Body of pancreas (tissue), 4 donors: ENCODE data around the gene SYMPK. TPM values are rescaled to one million over a fixed set of nuclear protein-coding genes. Genes with fewer than 3 reads are reported as not detected.

Experiments used
- ATAC-seq: fragments of 150-250 bp; one replicate; pipeline ENCODE4 v1.9.1; 2016
- DNase-seq, 4 donors: peaks; one replicate each; pipeline ENCODE4 v3.0.0-alpha.2; 2019
- H3K27ac ChIP-seq, 4 donors: fragments of 200-600 bp; sonication (generic); 1 replicate in 3 of 4; 2 replicates in 1 of 4; pipeline versions ENCODE4 v1.5.1 to v1.6.1; 2016 to 2019; ENCODE audit warnings: mild to moderate bottlenecking in 1 of 4, mixed read lengths in 1 of 4, moderate library complexity in 1 of 4
- H3K27me3 ChIP-seq, 2 donors: fragments of 200-600 bp; sonication (generic); one replicate each; pipeline ENCODE4 v1.6.0; 2016; ENCODE audit warnings: mild to moderate bottlenecking in 1 of 2
- H3K36me3 ChIP-seq, 2 donors: fragments of 200-600 bp; sonication (generic); replicated peaks in 1 of 2; 2 replicates each; pipeline ENCODE4 v1.5.1; 2016; ENCODE audit warnings: low read depth in 2 of 2; ENCODE audit not compliant: insufficient read depth in 1 of 2
- H3K4me1 ChIP-seq: fragments of 200-600 bp; sonication (generic); one replicate; pipeline ENCODE4 v1.6.0; 2016
- H3K4me3 ChIP-seq, 2 donors: fragments of 200-600 bp; sonication (generic); 1 replicate in 1 of 2; 2 replicates in 1 of 2; pipeline ENCODE4 v1.5.1; 2016 to 2019
- H3K9me3 ChIP-seq, 3 donors: fragments of 200-600 bp; sonication (generic); 1 replicate in 2 of 3; 2 replicates in 1 of 3; pipeline ENCODE4 v1.5.1; 2016
- CTCF ChIP-seq, 7 experiments: fragments of 450-650 bp in 4 of 7; fragments of 200-600 bp in 3 of 7; sonication (generic) in 3 of 7; IDR thresholded peaks; one replicate each; pipeline ENCODE4 v1.5.1; 2016 to 2019; ENCODE audit warnings: antibody characterized with exemption in 7 of 7
- POLR2A ChIP-seq, 3 donors: fragments of 450-650 bp; IDR thresholded peaks; one replicate each; pipeline ENCODE4 v1.6.1; 2016; ENCODE audit warnings: antibody characterized with exemption in 3 of 3, mild to moderate bottlenecking in 2 of 3
- WGBS, 2 donors: methylation state at CpG; one replicate each; pipeline ENCODE4 v1.1.5; 2017; 5-methylcytosine and 5-hydroxymethylcytosine counted together
- intact Hi-C: fragments of 100-400 bp; cut with DNase I; formaldehyde crosslinking; loops from one replicate; pipeline ENCODE4 v1.15.1; 2023
- total RNA-seq, 2 donors: library from RNA; depleted of rRNA; stranded (reverse); fragments of >200 nt; gene quantifications; one replicate each; pipeline ENCODE4 v1.1.0, GENCODE V29; 2016

The SYMPK gene
- total RNA-seq, 2 donors from 2014 or later: 23.3 to 32.3 TPM

GRCh38 chr19:45781214-45782161, 81.5 kb downstream of the SYMPK start:
- peak; percentile 85 to 93 (median 88) for DNase-seq
- Histone ChIP-seq H3K4me3 (peak overlapping the region; percentile 20 to 39), H3K27me3 (no peaks in the 10 kb centered on the region), H3K36me3 (peaks cover 0 to 3% of the 10 kb centered on the region in 2 donors), H3K4me1 (peaks cover 50% of the 10 kb centered on the region), H3K27ac (peak overlapping the region; percentile 70 to 90 (median 86)), H3K9me3 (no peaks in the 10 kb centered on the region)
- 34 to 35% methylated on average over 9 to 17 of the region's 17 CpGs for WGBS, 2 donors
- ATAC-seq: peak; percentile 68
- intact Hi-C loops: no loop called here
- TF ChIP-seq CTCF (IDR thresholded peaks at IDR 0.05) (no peak), POLR2A (IDR thresholded peaks at IDR 0.05) (peak; percentile 51 to 63 (median 53))

GRCh38 chr19:45780448-45781213, 82.3 kb downstream of the SYMPK start:
- intact Hi-C loops: no loop called here
- TF ChIP-seq POLR2A (IDR thresholded peaks at IDR 0.05) (no peak), CTCF (IDR thresholded peaks at IDR 0.05) (no peak)
- ATAC-seq (no peak), DNase-seq (peak in 1 of 4 donors; percentile 50)
- Histone ChIP-seq H3K4me1 (peaks cover 50% of the 10 kb centered on the region), H3K9me3 (no peaks in the 10 kb centered on the region), H3K4me3 (no peak overlapping the region), H3K27ac (peak overlapping the region; percentile 70 to 90 (median 86)), H3K27me3 (no peaks in the 10 kb centered on the region), H3K36me3 (peaks cover 0 to 3% of the 10 kb centered on the region in 2 donors)
- 20 to 27% methylated on average over 13 of the region's 13 CpGs for WGBS, 2 donors

- DNase-seq (peak in 2 of 4 donors; percentile 51 to 61), ATAC-seq (no peak)
- Histone ChIP-seq H3K4me3 (no peak overlapping the region), H3K9me3 (no peaks in the 10 kb centered on the region), H3K4me1 (peaks cover 50% of the 10 kb centered on the region), H3K27me3 (no peaks in the 10 kb centered on the region), H3K36me3 (peaks cover 0 to 3% of the 10 kb centered on the region in 2 donors), H3K27ac (peak overlapping the region; percentile 70 to 90 (median 86))
- TF ChIP-seq CTCF (IDR thresholded peaks at IDR 0.05) (no peak), POLR2A (IDR thresholded peaks at IDR 0.05) (no peak)
- intact Hi-C loops: no loop called here
- WGBS, 2 donors: 37 to 38% methylated on average over 4 of the region's 4 CpGs
Observed at GRCh38 chr19:45780146-45780447, 82.8 kb downstream of the SYMPK start.

DNA sequence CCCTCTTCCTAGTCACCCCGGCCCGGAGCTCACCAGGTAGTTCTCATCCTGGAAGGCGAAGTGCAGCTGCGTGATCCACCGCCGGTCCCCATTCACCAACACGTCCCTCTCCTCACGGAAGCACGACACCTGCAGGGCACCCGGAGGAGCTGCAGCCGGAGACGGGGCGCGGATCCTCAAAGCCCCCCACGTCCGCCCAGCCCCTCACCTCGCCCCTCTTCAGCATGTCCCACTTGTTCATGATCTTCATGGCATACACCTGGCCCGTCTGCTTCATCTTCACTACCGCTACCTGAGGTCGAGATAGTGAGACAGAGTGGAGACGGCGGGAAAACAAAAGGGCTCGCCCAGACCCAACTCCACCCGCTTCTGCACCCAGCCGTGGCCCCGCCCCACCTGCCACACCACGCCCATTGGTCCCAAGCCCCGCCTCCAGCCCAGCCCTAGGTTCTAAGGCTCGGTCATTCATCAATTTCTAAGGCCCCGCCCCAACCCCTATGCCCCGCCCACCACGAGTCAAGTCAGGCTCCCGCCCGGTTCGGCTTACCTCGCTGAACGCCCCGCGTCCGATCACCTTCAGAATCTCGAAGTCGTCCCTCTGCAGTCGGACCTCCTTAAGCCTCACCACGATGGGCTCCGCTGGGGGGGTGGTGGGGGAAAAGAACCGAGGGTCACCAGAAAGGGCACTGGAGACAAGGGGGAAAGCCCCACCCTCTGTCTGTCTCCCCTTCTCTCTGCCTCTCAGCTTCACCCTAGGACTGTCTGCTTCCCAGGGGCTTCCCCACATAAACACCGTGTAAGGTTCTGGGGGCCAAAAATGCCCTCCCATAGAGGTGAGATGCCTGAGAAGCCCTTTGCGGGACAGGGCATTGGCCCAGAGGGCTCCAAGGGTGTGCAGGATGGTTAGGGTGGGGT, 83.5 kb downstream of the SYMPK start:
- intact Hi-C loops: no loop called here
- Histone ChIP-seq H3K9me3 (no peaks in the 10 kb centered on the region), H3K4me3 (no peak overlapping the region), H3K27me3 (no peaks in the 10 kb centered on the region), H3K36me3 (peaks cover 0 to 3% of the 10 kb centered on the region in 2 donors), H3K4me1 (peaks cover 50% of the 10 kb centered on the region), H3K27ac (peak overlapping the region; percentile 70 to 90 (median 86))
- DNase-seq: peak; percentile 96 to 99 (median 96)
- TF ChIP-seq POLR2A (IDR thresholded peaks at IDR 0.05): peak in 1 of 3 donors; percentile 21
- peak; percentile 52 to 86 (median 70) for TF ChIP-seq CTCF (IDR thresholded peaks at IDR 0.05)
- WGBS, 2 donors: 6 to 12% methylated on average over 31 to 48 of the region's 48 CpGs
- ATAC-seq: peak; percentile 88
